GM12874 (cell line): ENCODE data around the gene ADGRL3.

Experiments
- CTCF ChIP-seq: IDR thresholded peaks from 2 replicates; pipeline ENCODE4 v1.5.1; 2011; ENCODE audit warnings: low read depth, mild to moderate bottlenecking, control low read depth, low read length, moderate library complexity; ENCODE audit not compliant: insufficient read depth

ADGRL3 gene

GRCh38 chr4:62053974-62054373, 853.8 kb downstream of the ADGRL3 start:
- TF ChIP-seq CTCF, result no peak

- TF ChIP-seq CTCF, result no peak
These were observed 856.9 kb downstream of the ADGRL3 start for GRCh38 chr4:62057031-62057430.

GRCh38 chr4:62058571-62058970, 858.4 kb downstream of the ADGRL3 start:
- no peak for TF ChIP-seq CTCF

- TF ChIP-seq CTCF, result no peak
These were observed 870.2 kb downstream of the ADGRL3 start for GRCh38 chr4:62070291-62070852.

- TF ChIP-seq CTCF, result no peak
These were observed 875.0 kb downstream of the ADGRL3 start for GRCh38 chr4:62075089-62075488.

GRCh38 chr4:62075521-62075920, 875.4 kb downstream of the ADGRL3 start:
- TF ChIP-seq CTCF, result no peak

- no peak for TF ChIP-seq CTCF
These were observed 877.3 kb downstream of the ADGRL3 start for GRCh38 chr4:62077406-62077805.

GRCh38 chr4:62080431-62080830, 880.3 kb downstream of the ADGRL3 start:
- TF ChIP-seq CTCF, result no peak
